Smooth muscle cell of the brain vasculature (primary cell): ENCODE data around the gene LNPEP.

Experiments used
- DNase-seq: peaks from one replicate; pipeline ENCODE4 v3.0.0-alpha.2; 2012; ENCODE audit warnings: low read depth, low spot score

The LNPEP gene

GRCh38 chr5:96935559-96936430 is at the start of gene LNPEP:
Gene LNPEP, plus strand, starts transcription at chr5:96936080. Its CDS starts 76 bp downstream, at chr5:96936156.
- peak; percentile 93 for DNase-seq

GRCh38 chr5:96893342-96893741 is 42.5 kb upstream of the LNPEP start:
- no peak for DNase-seq

- DNase-seq, result no peak
Observed at GRCh38 chr5:96896276-96896675, 39.6 kb upstream of the LNPEP start.

- DNase-seq, result no peak
Observed at GRCh38 chr5:96896806-96897205, 39.1 kb upstream of the LNPEP start.

- DNase-seq, result no peak
Observed at GRCh38 chr5:96901384-96901783, 34.5 kb upstream of the LNPEP start.

- no peak for DNase-seq
Observed at GRCh38 chr5:96901841-96902240, 34.0 kb upstream of the LNPEP start.

- no peak for DNase-seq
Observed at GRCh38 chr5:96902876-96903275, 33.0 kb upstream of the LNPEP start.

- DNase-seq, result no peak
Observed at GRCh38 chr5:96903300-96903699, 32.6 kb upstream of the LNPEP start.

GRCh38 chr5:96904054-96904931 is 31.6 kb upstream of the LNPEP start:
- no peak for DNase-seq

GRCh38 chr5:96905864-96906263 is 30.0 kb upstream of the LNPEP start:
- DNase-seq, result no peak

- DNase-seq, result no peak
Observed at GRCh38 chr5:96909003-96909402, 26.9 kb upstream of the LNPEP start.

- no peak for DNase-seq
Observed at GRCh38 chr5:96909435-96909834, 26.4 kb upstream of the LNPEP start.

GRCh38 chr5:96911139-96911538 is 24.7 kb upstream of the LNPEP start:
- DNase-seq, result no peak

GRCh38 chr5:96913233-96913632 is 22.6 kb upstream of the LNPEP start:
- DNase-seq, result no peak

- no peak for DNase-seq
Observed at GRCh38 chr5:96919754-96920197, 16.1 kb upstream of the LNPEP start.

GRCh38 chr5:96920744-96921355 is 15.0 kb upstream of the LNPEP start:
- no peak for DNase-seq

GRCh38 chr5:96922499-96923244 is 13.2 kb upstream of the LNPEP start:
- no peak for DNase-seq

GRCh38 chr5:96924016-96924443 is 11.8 kb upstream of the LNPEP start:
- DNase-seq, result no peak

GRCh38 chr5:96926276-96926675 is 9.6 kb upstream of the LNPEP start:
- no peak for DNase-seq

GRCh38 chr5:96927008-96927407 is 8.9 kb upstream of the LNPEP start:
- no peak for DNase-seq
